HL-60 (cell line): Measurements from ENCODE around the gene CITED4.

Experiments
- DNase-seq, 2 experiments: peaks; one replicate each; pipeline ENCODE4 v3.0.0-alpha.2; 2010 to 2020; ENCODE audit warnings: low read depth in 1 of 2, low spot score in 1 of 2
- H3K27ac ChIP-seq: fragments of 250-450 bp; sonication (Bioruptor Pico); replicated peaks from 2 replicates; pipeline ENCODE4 v1.5.1; 2020; ENCODE audit warnings: mild to moderate bottlenecking, moderate library complexity
- H3K27me3 ChIP-seq: fragments of 250-450 bp; sonication (Bioruptor Pico); 2 replicates; pipeline ENCODE4 v1.5.1; 2021; ENCODE audit warnings: mild to moderate bottlenecking, moderate library complexity; ENCODE audit not compliant: insufficient read depth, poor library complexity, severe bottlenecking
- H3K4me3 ChIP-seq: replicated peaks from 2 replicates; pipeline ENCODE4 v1.5.1; 2011; ENCODE audit warnings: mild to moderate bottlenecking, control low read depth, low read length; ENCODE audit not compliant: insufficient read depth
- GABPA ChIP-seq: IDR thresholded peaks from 2 replicates; pipeline ENCODE4 v1.6.1; 2012; ENCODE audit warnings: low read depth
- POLR2AphosphoS5 ChIP-seq: IDR thresholded peaks from 2 replicates; pipeline ENCODE4 v1.6.1; 2012; ENCODE audit warnings: low read depth
- SPI1 ChIP-seq: IDR thresholded peaks from 2 replicates; pipeline ENCODE4 v1.6.1; 2012; ENCODE audit warnings: low read depth, mild to moderate bottlenecking, borderline replicate concordance
- TF ChIP-seq, protein P1 (sequence below): IDR thresholded peaks from one replicate; pipeline ENCODE4 v1.5.1; 2011; ENCODE audit warnings: low read length, control low read depth, inconsistent platforms; ENCODE audit not compliant: insufficient read depth
- TF ChIP-seq, protein P2 (sequence below): IDR thresholded peaks from 2 replicates; pipeline ENCODE4 v1.6.1; 2012; ENCODE audit warnings: low read depth; ENCODE audit not compliant: insufficient replicate concordance

CITED4 gene

DNA sequence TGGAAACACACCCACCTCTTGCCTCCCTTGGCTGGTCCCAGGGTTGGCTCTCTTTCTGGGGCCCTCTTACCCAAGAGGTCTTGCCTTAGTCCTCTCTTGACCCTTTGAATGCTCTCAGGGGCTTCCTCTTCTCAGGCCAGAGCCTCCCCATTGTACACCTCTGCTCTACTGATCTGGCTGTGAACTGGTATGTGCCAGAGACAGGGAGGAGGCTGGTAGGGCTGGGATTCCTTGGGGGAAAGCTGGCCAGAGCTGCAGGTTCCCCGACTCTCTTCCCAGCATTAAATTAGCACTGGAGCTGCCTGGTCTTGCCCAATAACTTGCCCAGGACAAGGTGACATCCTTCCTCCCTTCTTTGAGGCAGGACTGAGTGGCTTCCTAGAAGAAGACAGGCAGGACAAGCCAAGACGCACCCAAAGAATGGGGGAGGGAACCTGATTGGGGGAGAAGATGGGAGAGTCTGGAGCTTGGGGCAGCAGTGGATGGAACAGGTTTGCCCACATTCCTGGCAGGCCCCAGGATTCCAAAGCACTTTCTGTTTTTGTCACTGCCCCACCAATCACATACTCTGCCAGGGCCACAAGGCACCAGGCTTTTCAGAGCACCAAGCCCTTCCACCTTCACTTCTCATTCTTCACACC, 37.2 kb upstream of the CITED4 start:
- Histone ChIP-seq H3K27me3 (no peaks in the 10 kb centered on the region), H3K27ac (no peak overlapping the region), H3K4me3 (no peak overlapping the region)
- TF ChIP-seq GABPA: no peak
- TF ChIP-seq, protein P1, sequence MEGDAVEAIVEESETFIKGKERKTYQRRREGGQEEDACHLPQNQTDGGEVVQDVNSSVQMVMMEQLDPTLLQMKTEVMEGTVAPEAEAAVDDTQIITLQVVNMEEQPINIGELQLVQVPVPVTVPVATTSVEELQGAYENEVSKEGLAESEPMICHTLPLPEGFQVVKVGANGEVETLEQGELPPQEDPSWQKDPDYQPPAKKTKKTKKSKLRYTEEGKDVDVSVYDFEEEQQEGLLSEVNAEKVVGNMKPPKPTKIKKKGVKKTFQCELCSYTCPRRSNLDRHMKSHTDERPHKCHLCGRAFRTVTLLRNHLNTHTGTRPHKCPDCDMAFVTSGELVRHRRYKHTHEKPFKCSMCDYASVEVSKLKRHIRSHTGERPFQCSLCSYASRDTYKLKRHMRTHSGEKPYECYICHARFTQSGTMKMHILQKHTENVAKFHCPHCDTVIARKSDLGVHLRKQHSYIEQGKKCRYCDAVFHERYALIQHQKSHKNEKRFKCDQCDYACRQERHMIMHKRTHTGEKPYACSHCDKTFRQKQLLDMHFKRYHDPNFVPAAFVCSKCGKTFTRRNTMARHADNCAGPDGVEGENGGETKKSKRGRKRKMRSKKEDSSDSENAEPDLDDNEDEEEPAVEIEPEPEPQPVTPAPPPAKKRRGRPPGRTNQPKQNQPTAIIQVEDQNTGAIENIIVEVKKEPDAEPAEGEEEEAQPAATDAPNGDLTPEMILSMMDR: no peak
- TF ChIP-seq POLR2AphosphoS5: no peak
- TF ChIP-seq, protein P2, sequence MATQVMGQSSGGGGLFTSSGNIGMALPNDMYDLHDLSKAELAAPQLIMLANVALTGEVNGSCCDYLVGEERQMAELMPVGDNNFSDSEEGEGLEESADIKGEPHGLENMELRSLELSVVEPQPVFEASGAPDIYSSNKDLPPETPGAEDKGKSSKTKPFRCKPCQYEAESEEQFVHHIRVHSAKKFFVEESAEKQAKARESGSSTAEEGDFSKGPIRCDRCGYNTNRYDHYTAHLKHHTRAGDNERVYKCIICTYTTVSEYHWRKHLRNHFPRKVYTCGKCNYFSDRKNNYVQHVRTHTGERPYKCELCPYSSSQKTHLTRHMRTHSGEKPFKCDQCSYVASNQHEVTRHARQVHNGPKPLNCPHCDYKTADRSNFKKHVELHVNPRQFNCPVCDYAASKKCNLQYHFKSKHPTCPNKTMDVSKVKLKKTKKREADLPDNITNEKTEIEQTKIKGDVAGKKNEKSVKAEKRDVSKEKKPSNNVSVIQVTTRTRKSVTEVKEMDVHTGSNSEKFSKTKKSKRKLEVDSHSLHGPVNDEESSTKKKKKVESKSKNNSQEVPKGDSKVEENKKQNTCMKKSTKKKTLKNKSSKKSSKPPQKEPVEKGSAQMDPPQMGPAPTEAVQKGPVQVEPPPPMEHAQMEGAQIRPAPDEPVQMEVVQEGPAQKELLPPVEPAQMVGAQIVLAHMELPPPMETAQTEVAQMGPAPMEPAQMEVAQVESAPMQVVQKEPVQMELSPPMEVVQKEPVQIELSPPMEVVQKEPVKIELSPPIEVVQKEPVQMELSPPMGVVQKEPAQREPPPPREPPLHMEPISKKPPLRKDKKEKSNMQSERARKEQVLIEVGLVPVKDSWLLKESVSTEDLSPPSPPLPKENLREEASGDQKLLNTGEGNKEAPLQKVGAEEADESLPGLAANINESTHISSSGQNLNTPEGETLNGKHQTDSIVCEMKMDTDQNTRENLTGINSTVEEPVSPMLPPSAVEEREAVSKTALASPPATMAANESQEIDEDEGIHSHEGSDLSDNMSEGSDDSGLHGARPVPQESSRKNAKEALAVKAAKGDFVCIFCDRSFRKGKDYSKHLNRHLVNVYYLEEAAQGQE: no peak
- TF ChIP-seq SPI1: no peak
- no peak for DNase-seq

DNA sequence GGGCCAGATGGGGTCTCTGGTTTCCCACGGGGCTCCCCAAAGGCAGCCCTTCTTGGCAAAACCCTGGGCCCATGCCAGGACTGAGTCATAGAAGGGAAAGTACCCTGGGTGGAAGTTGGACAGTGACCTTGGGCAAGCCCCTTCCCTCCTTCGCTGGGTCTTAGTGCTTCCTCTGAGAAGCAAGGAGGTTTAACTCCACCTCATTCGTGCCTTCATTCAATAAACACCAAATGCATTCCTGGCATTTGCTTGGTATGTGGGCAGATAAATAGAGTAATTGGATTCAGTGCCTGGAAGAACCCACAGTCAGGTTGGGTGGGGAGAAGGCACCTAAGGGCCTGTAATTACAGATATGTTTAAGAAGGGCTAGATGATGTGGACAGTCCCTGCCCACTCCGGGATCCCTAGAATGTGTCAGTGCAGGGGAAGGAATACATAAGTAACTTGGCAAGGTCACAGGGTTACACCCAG, 36.3 kb upstream of the CITED4 start:
- DNase-seq: no peak

DNA sequence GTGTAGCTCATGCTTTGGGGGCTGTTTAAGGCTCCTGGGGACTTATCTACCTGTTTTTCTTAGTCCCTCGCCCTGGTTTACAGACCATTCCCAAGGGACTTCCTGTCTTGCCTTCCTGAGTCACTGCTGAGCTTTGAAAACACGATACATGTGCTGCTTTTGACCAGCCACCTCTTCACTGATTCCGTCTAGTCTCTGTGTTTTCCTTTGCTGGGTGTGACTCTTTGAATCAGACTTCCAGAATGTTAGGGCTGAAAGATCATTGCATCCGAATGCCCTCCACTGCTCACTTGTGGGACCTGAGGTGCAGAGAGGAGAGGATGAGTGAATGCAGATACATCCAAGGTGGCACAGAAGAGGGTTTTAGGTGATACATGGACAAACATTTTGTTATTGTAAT, 35.4 kb upstream of the CITED4 start:
- TF ChIP-seq, protein P2: no peak
- TF ChIP-seq POLR2AphosphoS5 (no peak), GABPA (no peak), SPI1 (no peak)
- TF ChIP-seq, protein P1: no peak
- DNase-seq: no peak
- no peaks in the 10 kb centered on the region for H3K27me3 ChIP-seq
- no peak overlapping the region for H3K27ac ChIP-seq
- H3K4me3 ChIP-seq: no peak overlapping the region

More for the DNA sequence above, 36.3 kb upstream of the CITED4 start:
- Histone ChIP-seq H3K27me3 (no peaks in the 10 kb centered on the region), H3K4me3 (no peak overlapping the region), H3K27ac (no peak overlapping the region)
- TF ChIP-seq POLR2AphosphoS5 (no peak), GABPA (no peak)
- TF ChIP-seq, protein P1: no peak
- TF ChIP-seq, protein P2: no peak
